Nasal cavity respiratory epithelium epithelial cell of viscerocranial mucosa (primary cell): ENCODE data around the gene GDPGP1. TPM values are rescaled to one million over a fixed set of nuclear protein-coding genes. Genes with fewer than 3 reads are reported as not detected.

Experiments
- total RNA-seq: library from RNA; depleted of rRNA; stranded (reverse); fragments of >200 nt; gene quantifications from 2 replicates; pipeline ENCODE4 v1.2.3, GENCODE V29; 2014

The GDPGP1 gene
- 4.1 and 5.0 TPM in 2 replicates for total RNA-seq

GRCh38 chr15:90234096-90234988 is at the start of gene GDPGP1:
Gene GDPGP1 (plus strand): TSS chr15:90234209. CDS start chr15:90240909, 6,700 bp downstream.

GRCh38 chr15:90201130-90201943 is 32.7 kb upstream of the GDPGP1 start, which contains the start of gene SEMA4B:
Gene SEMA4B (plus strand): TSS chr15:90201330. CDS start chr15:90201579, 249 bp downstream.

GRCh38 chr15:90233387-90234095 is 468 bp upstream of the GDPGP1 start, which contains the start of gene CIB1:
Gene CIB1 (minus strand): TSS chr15:90233941. CDS start chr15:90233885, 56 bp downstream.

GRCh38 chr15:90249203-90249863 is 15.3 kb downstream of the GDPGP1 start, which contains the start of gene TTLL13:
Gene TTLL13 (plus strand): TSS chr15:90249556. CDS start chr15:90250631, 1,075 bp downstream.

GRCh38 chr15:90265271-90266060 is 31.5 kb downstream of the GDPGP1 start, which contains the start of gene NGRN:
Gene NGRN (plus strand): TSS chr15:90265672. CDS start chr15:90265713, 41 bp downstream.

Other genes with a start within 250 kb of the GDPGP1 start
- 12.6 and 17.2 TPM in 2 replicates for gene ZNF710, start 232.9 kb upstream of the GDPGP1 start, total RNA-seq
- 22.9 and 71.1 TPM in 2 replicates for gene IDH2, start 131.7 kb upstream of the GDPGP1 start, total RNA-seq
- gene SEMA4B, start 32.9 kb upstream of the GDPGP1 start, total RNA-seq, result 117 and 329 TPM in 2 replicates
- gene CIB1, start 268 bp upstream of the GDPGP1 start, total RNA-seq, result 27.0 and 30.8 TPM in 2 replicates
- gene TTLL13, start 15.3 kb downstream of the GDPGP1 start, total RNA-seq, result under 0.01 and 0.07 TPM in 2 replicates
- 107 and 122 TPM in 2 replicates for gene NGRN, start 31.5 kb downstream of the GDPGP1 start, total RNA-seq
- 3.4 and 8.5 TPM in 2 replicates for gene ZNF774, start 118.1 kb downstream of the GDPGP1 start, total RNA-seq
- gene IQGAP1, start 154.0 kb downstream of the GDPGP1 start, total RNA-seq, result 315 and 505 TPM in 2 replicates